Stimulated activated CD4-positive, alpha-beta T cell treated with anti-CD3 and anti-CD28 coated beads, Interleukin-4, amount 100 ng/mL, for 4 hours (primary cell): ENCODE data around the gene SPSB4.

Experiments
- DNase-seq, 2 experiments: peaks; one replicate each; pipeline ENCODE4 v3.0.0-alpha.2; 2020

The SPSB4 gene

GRCh38 chr3:141167681-141168080 is 116.5 kb downstream of the SPSB4 start:
- no peak for DNase-seq

GRCh38 chr3:141170678-141171295 is 119.6 kb downstream of the SPSB4 start:
- DNase-seq, result no peak

GRCh38 chr3:141174674-141175073 is 123.5 kb downstream of the SPSB4 start:
- DNase-seq, result no peak

GRCh38 chr3:141176775-141177174 is 125.6 kb downstream of the SPSB4 start:
- DNase-seq, result no peak

GRCh38 chr3:141178026-141178425 is 126.9 kb downstream of the SPSB4 start:
- DNase-seq, result no peak

GRCh38 chr3:141178551-141178950 is 127.4 kb downstream of the SPSB4 start:
- DNase-seq, result no peak

- DNase-seq, result no peak
Observed at GRCh38 chr3:141179983-141180382, 128.8 kb downstream of the SPSB4 start.

GRCh38 chr3:141181196-141181595 is 130.0 kb downstream of the SPSB4 start:
- DNase-seq, result no peak

- DNase-seq, result no peak
Observed at GRCh38 chr3:141181819-141182218, 130.7 kb downstream of the SPSB4 start.

- DNase-seq, result no peak
Observed at GRCh38 chr3:141183606-141184005, 132.5 kb downstream of the SPSB4 start.

- no peak for DNase-seq
Observed at GRCh38 chr3:141184430-141184829, 133.3 kb downstream of the SPSB4 start.

GRCh38 chr3:141191097-141191749 is 140.1 kb downstream of the SPSB4 start:
- DNase-seq, result no peak

GRCh38 chr3:141192345-141192744 is 141.2 kb downstream of the SPSB4 start:
- peak; percentile 92 to 97 for DNase-seq

- DNase-seq, result no peak
Observed at GRCh38 chr3:141193066-141193830, 142.1 kb downstream of the SPSB4 start.
